Measurements from ENCODE around the gene BCDIN3D. TPM values are rescaled to one million over a fixed set of nuclear protein-coding genes. Genes with fewer than 3 reads are reported as not detected.

The BCDIN3D gene
- total RNA-seq, 3 donors from 2014 or later (not counting 1 experiment from before 2014, with no cell fraction given), result 4.0 to 6.0 (median 4.4) TPM

DNA sequence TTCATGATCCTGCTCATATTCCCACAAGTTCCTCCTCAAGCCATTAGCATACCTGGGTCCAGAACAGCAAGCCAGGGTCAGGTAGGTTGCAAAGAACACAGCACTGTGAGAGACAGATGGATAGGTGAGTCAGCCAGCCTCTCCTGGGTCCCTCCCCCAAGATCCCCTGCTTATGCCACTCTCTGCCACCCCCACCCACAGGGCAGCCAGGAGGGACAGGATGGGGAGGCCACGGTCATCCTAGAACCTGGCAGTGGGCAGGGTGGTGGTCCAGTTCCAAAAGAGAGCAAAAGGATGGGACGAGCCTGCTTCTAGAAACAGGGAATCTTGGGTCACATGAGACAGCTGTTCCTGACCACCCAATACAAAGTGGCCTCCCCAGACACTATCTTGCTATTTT lies 48.1 kb upstream of the BCDIN3D start:
- 76% methylated on average over 2 of the region's 2 CpGs for WGBS (ENCODE audit: insufficient coverage)
- Histone ChIP-seq H3K27ac (ENCODE audit: low read length) (no peak overlapping the region), H3K4me3 (ENCODE audit: low read length) (no peak overlapping the region), H3K27me3 (ENCODE audit: control insufficient read depth, insufficient read depth, low read length) (no peaks in the 10 kb centered on the region), H3K4me1 (ENCODE audit: control insufficient read depth, insufficient read depth, low read length) (no peaks in the 10 kb centered on the region), H3K9me3 (ENCODE audit: control insufficient read depth, insufficient read depth, low read length) (no peaks in the 10 kb centered on the region), H3K36me3 (ENCODE audit: control insufficient read depth, insufficient read depth, low read length) (no peaks in the 10 kb centered on the region)
- Mint-ChIP-seq H3K4me1 (no peaks in the 10 kb centered on the region), H3K4me3 (no peak overlapping the region), H3K9me3 (no peaks in the 10 kb centered on the region), H3K36me3 (no peaks in the 10 kb centered on the region), H3K27me3 (ENCODE audit: low read depth in 2 of 2) (peaks cover 6 to 14% of the 10 kb centered on the region in 2 donors), H3K27ac (no peak overlapping the region)
- intact Hi-C loops (cut with micrococcal nuclease), result no loop called here
- DNase-seq, result no peak
- no peak for ATAC-seq
- TF ChIP-seq CTCF (IDR thresholded peaks at IDR 0.05), result no peak

GRCh38 chr12:49890096-49890461 lies 47.2 kb upstream of the BCDIN3D start:
- H3K4me3 Mint-ChIP-seq, result no peak overlapping the region
- TF ChIP-seq CTCF (IDR thresholded peaks at IDR 0.05), result no peak

GRCh38 chr12:49889361-49890095 lies 46.6 kb upstream of the BCDIN3D start:
- Histone ChIP-seq H3K4me1 (ENCODE audit: control insufficient read depth, insufficient read depth, low read length) (no peaks in the 10 kb centered on the region), H3K27me3 (ENCODE audit: control insufficient read depth, insufficient read depth, low read length) (no peaks in the 10 kb centered on the region), H3K9me3 (ENCODE audit: control insufficient read depth, insufficient read depth, low read length) (no peaks in the 10 kb centered on the region), H3K4me3 (ENCODE audit: low read length) (no peak overlapping the region), H3K27ac (ENCODE audit: low read length) (no peak overlapping the region), H3K36me3 (ENCODE audit: control insufficient read depth, insufficient read depth, low read length) (no peaks in the 10 kb centered on the region)
- intact Hi-C loops (cut with micrococcal nuclease), result no loop called here
- no peak overlapping the region for H3K27ac Mint-ChIP-seq
- 91% methylated on average over 10 of the region's 10 CpGs for WGBS (ENCODE audit: insufficient coverage)
- DNase-seq (no peak), ATAC-seq (no peak)
- no peaks in the 10 kb centered on the region for H3K9me3 Mint-ChIP-seq
- no peaks in the 10 kb centered on the region for H3K4me1 Mint-ChIP-seq
- no peaks in the 10 kb centered on the region for H3K36me3 Mint-ChIP-seq
- H3K4me3 Mint-ChIP-seq, result no peak overlapping the region
- no peak for TF ChIP-seq CTCF (IDR thresholded peaks at IDR 0.05)
- H3K27me3 Mint-ChIP-seq (ENCODE audit: low read depth in 2 of 2), result peaks cover 14 to 20% of the 10 kb centered on the region in 2 donors

More at GRCh38 chr12:49890096-49890461, 47.2 kb upstream of the BCDIN3D start:
- DNase-seq (no peak), ATAC-seq (no peak)
- intact Hi-C loops (cut with micrococcal nuclease), result no loop called here
- no peaks in the 10 kb centered on the region for H3K4me1 ChIP-seq (ENCODE audit: control insufficient read depth, insufficient read depth, low read length)
- no peak overlapping the region for H3K27ac ChIP-seq (ENCODE audit: low read length)
- 88% methylated on average over 4 of the region's 4 CpGs for WGBS (ENCODE audit: insufficient coverage)
- no peaks in the 10 kb centered on the region for H3K36me3 ChIP-seq (ENCODE audit: control insufficient read depth, insufficient read depth, low read length)
- H3K9me3 ChIP-seq (ENCODE audit: control insufficient read depth, insufficient read depth, low read length), result no peaks in the 10 kb centered on the region
- H3K4me3 ChIP-seq (ENCODE audit: low read length), result no peak overlapping the region
- H3K27ac Mint-ChIP-seq, result no peak overlapping the region
- no peaks in the 10 kb centered on the region for H3K36me3 Mint-ChIP-seq
- H3K27me3 ChIP-seq (ENCODE audit: control insufficient read depth, insufficient read depth, low read length), result no peaks in the 10 kb centered on the region
- H3K27me3 Mint-ChIP-seq (ENCODE audit: low read depth in 2 of 2), result peaks cover 14 to 20% of the 10 kb centered on the region in 2 donors
- H3K4me1 Mint-ChIP-seq, result no peaks in the 10 kb centered on the region
- no peaks in the 10 kb centered on the region for H3K9me3 Mint-ChIP-seq
